Panc1 (cell line): ENCODE data around the gene HSPA4L. TPM values are rescaled to one million over a fixed set of nuclear protein-coding genes. Genes with fewer than 3 reads are reported as not detected.

ENCODE experiments used
- ATAC-seq: fragments of 200-7000 bp; cut with Tn5 transposase; 2 replicates; pipeline ENCODE4 v1.9.1; 2020; ENCODE audit warnings: mild to moderate bottlenecking, moderate library complexity
- BruUV-seq: library from RNA; stranded (reverse); fragments of 400-500 nt; replicated peaks from 2 replicates; lab custom pipeline; 2021; lab: Mats Ljungman, UMichigan
- CTCF ChIA-PET: fragments of 300-600 bp; sonication (Branson Sonifier 250); formaldehyde crosslinking; loops from one replicate; lab custom pipeline; 2022; ENCODE audit warnings: antibody characterized with exemption; lab: Charles Lee
- POLR2A ChIA-PET: fragments of 300-600 bp; sonication (Branson Sonifier 250); formaldehyde crosslinking; loops from one replicate; lab custom pipeline; 2022; ENCODE audit warnings: antibody characterized with exemption; lab: Charles Lee
- DNase-seq: peaks from one replicate; pipeline ENCODE4 v3.0.0-alpha.2; 2010; ENCODE audit warnings: low read depth, low spot score
- H3K27ac ChIP-seq: 2 replicates; pipeline ENCODE4 v1.5.1; 2011; ENCODE audit warnings: mild to moderate bottlenecking, low read length, inconsistent platforms
- H3K27me3 ChIP-seq: fragments of 200-500 bp; sonication (Bioruptor generic); 2 replicates; pipeline ENCODE4 v1.6.0; 2014; ENCODE audit warnings: low read length, inconsistent platforms; ENCODE audit not compliant: control insufficient read depth, insufficient read depth
- H3K36me3 ChIP-seq: fragments of 200-500 bp; sonication (Bioruptor generic); 2 replicates; pipeline ENCODE4 v1.5.1; 2014; ENCODE audit warnings: inconsistent platforms, mild to moderate bottlenecking, low read length, moderate library complexity; ENCODE audit not compliant: control insufficient read depth, insufficient read depth
- H3K4me1 ChIP-seq: 2 replicates; pipeline ENCODE4 v1.5.1; 2011; ENCODE audit warnings: inconsistent platforms, mild to moderate bottlenecking, low read length, moderate library complexity; ENCODE audit not compliant: control insufficient read depth, insufficient read depth
- H3K4me3 ChIP-seq, 2 experiments: 2 replicates each; pipeline ENCODE4 v1.5.1; 2011 to 2012; ENCODE audit warnings: low read depth in 2 of 2, low read length in 2 of 2, mild to moderate bottlenecking in 2 of 2, inconsistent platforms in 1 of 2, moderate library complexity in 1 of 2
- H3K9me3 ChIP-seq: fragments of 200-500 bp; sonication (Bioruptor generic); 2 replicates; pipeline ENCODE4 v1.5.1; 2014; ENCODE audit warnings: low read depth, mild to moderate bottlenecking, inconsistent platforms, low read length, moderate library complexity; ENCODE audit not compliant: control insufficient read depth, insufficient read depth
- POLR2AphosphoS5 ChIP-seq: IDR thresholded peaks from 2 replicates; pipeline ENCODE4 v1.6.1; 2012; ENCODE audit warnings: mild to moderate bottlenecking, low read depth, low read length, moderate library complexity
- SIN3A ChIP-seq: IDR thresholded peaks from 2 replicates; pipeline ENCODE4 v1.6.1; 2012; ENCODE audit warnings: low read depth, mild to moderate bottlenecking, low read length, moderate library complexity, borderline replicate concordance; ENCODE audit not compliant: insufficient read depth
- TCF7L2 ChIP-seq: IDR thresholded peaks from 2 replicates; pipeline ENCODE4 v1.6.1; 2011; ENCODE audit warnings: mild to moderate bottlenecking, low read depth, low read length, inconsistent platforms
- in situ Hi-C: cut with HindIII; loops from 2 replicates; pipeline ENCODE4 v1.10.0; 2016; ENCODE audit warnings: low sequenced_read_pairs, low pct_unique_long_range_greater_than_20kb
- intact Hi-C: fragments of 100-400 bp; cut with micrococcal nuclease; formaldehyde crosslinking; loops from one replicate; pipeline ENCODE4 v1.10.0; 2022; ENCODE audit not compliant: unreplicated experiment
- total RNA-seq: library from RNA; stranded (reverse); gene quantifications from one replicate; pipeline ENCODE4 v1.2.1, GENCODE V29; 2021; ENCODE audit not compliant: unreplicated experiment
- TF ChIP-seq, protein P1 (sequence below): fragments of 450-650 bp; IDR thresholded peaks from 2 replicates; pipeline ENCODE4 v1.5.1; 2017; ENCODE audit warnings: mild to moderate bottlenecking
- TF ChIP-seq, protein P2 (sequence below), 2 experiments: IDR thresholded peaks; 2 replicates each; pipeline ENCODE4 v1.6.1; 2011 to 2012; ENCODE audit warnings: low read depth in 2 of 2, control low read depth in 1 of 2, low read length in 1 of 2, mild to moderate bottlenecking in 1 of 2, moderate library complexity in 1 of 2; ENCODE audit not compliant: insufficient read depth in 1 of 2

The HSPA4L gene
- total RNA-seq, 1 experiment from 2014 or later, result 21.5 TPM

- Histone ChIP-seq H3K9me3 (no peaks in the 10 kb centered on the region), H3K4me1 (no peaks in the 10 kb centered on the region), H3K27me3 (no peaks in the 10 kb centered on the region), H3K36me3 (no peaks in the 10 kb centered on the region), H3K27ac (no peak overlapping the region), H3K4me3 (no peak overlapping the region)
- ChIA-PET CTCF (no interaction called here), POLR2A (no interaction called here)
- no peak for TF ChIP-seq SIN3A
- no peak for TF ChIP-seq POLR2AphosphoS5
- TF ChIP-seq, protein P1, sequence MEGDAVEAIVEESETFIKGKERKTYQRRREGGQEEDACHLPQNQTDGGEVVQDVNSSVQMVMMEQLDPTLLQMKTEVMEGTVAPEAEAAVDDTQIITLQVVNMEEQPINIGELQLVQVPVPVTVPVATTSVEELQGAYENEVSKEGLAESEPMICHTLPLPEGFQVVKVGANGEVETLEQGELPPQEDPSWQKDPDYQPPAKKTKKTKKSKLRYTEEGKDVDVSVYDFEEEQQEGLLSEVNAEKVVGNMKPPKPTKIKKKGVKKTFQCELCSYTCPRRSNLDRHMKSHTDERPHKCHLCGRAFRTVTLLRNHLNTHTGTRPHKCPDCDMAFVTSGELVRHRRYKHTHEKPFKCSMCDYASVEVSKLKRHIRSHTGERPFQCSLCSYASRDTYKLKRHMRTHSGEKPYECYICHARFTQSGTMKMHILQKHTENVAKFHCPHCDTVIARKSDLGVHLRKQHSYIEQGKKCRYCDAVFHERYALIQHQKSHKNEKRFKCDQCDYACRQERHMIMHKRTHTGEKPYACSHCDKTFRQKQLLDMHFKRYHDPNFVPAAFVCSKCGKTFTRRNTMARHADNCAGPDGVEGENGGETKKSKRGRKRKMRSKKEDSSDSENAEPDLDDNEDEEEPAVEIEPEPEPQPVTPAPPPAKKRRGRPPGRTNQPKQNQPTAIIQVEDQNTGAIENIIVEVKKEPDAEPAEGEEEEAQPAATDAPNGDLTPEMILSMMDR, result no peak
- TF ChIP-seq, protein P2, sequence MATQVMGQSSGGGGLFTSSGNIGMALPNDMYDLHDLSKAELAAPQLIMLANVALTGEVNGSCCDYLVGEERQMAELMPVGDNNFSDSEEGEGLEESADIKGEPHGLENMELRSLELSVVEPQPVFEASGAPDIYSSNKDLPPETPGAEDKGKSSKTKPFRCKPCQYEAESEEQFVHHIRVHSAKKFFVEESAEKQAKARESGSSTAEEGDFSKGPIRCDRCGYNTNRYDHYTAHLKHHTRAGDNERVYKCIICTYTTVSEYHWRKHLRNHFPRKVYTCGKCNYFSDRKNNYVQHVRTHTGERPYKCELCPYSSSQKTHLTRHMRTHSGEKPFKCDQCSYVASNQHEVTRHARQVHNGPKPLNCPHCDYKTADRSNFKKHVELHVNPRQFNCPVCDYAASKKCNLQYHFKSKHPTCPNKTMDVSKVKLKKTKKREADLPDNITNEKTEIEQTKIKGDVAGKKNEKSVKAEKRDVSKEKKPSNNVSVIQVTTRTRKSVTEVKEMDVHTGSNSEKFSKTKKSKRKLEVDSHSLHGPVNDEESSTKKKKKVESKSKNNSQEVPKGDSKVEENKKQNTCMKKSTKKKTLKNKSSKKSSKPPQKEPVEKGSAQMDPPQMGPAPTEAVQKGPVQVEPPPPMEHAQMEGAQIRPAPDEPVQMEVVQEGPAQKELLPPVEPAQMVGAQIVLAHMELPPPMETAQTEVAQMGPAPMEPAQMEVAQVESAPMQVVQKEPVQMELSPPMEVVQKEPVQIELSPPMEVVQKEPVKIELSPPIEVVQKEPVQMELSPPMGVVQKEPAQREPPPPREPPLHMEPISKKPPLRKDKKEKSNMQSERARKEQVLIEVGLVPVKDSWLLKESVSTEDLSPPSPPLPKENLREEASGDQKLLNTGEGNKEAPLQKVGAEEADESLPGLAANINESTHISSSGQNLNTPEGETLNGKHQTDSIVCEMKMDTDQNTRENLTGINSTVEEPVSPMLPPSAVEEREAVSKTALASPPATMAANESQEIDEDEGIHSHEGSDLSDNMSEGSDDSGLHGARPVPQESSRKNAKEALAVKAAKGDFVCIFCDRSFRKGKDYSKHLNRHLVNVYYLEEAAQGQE (IDR thresholded peaks at IDR 0.05; ENCODE audit: insufficient read depth in 1 of 2, low read depth in 2 of 2, low read length in 1 of 2), result no peak
- no peak for TF ChIP-seq TCF7L2
- ATAC-seq, result no peak
- in situ Hi-C loops (no loop called here), intact Hi-C loops (no loop called here)
- no peak for DNase-seq
- BruUV-seq, result no TSS peak
Measured at GRCh38 chr4:127759228-127759820, 22.8 kb upstream of the HSPA4L start.

DNA sequence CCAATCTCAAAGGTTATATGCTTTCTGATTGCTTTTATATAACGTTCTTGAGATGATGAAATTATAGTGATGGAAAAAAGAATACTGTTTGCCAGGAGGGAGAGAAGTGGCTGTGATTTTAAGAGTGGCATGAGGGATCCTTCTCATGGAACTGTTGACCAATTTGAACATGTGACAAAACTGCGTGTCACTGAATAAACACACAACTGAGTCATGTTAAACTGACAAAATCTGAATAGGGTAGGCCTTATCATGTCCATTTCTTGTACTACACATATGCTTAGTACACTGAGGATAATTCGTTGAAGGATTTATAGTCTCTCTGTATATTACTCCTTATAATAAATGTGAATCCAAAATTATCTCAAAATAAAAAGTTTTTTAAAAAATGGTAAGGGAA is 22.2 kb upstream of the HSPA4L start:
- Histone ChIP-seq H3K27ac (no peak overlapping the region), H3K27me3 (no peaks in the 10 kb centered on the region), H3K4me3 (no peak overlapping the region), H3K36me3 (no peaks in the 10 kb centered on the region), H3K9me3 (no peaks in the 10 kb centered on the region), H3K4me1 (no peaks in the 10 kb centered on the region)
- ATAC-seq (no peak), DNase-seq (no peak)
- no TSS peak for BruUV-seq
- in situ Hi-C loops (no loop called here), intact Hi-C loops (no loop called here)
- TF ChIP-seq, protein P1, result no peak
- TF ChIP-seq POLR2AphosphoS5 (no peak), TCF7L2 (no peak)
- POLR2A ChIA-PET, result no interaction called here
- CTCF ChIA-PET, result no interaction called here
